Mesothelial cell of epicardium (in vitro differentiated cells): ENCODE data around the gene VPS13A. TPM values are rescaled to one million over a fixed set of nuclear protein-coding genes. Genes with fewer than 3 reads are reported as not detected.
"Not testable (repeated sequence)": the region's sequence is repeated elsewhere in the genome, so short reads cannot be mapped to it uniquely, and the experiment has no call there.

Source experiments
- DNase-seq, 2 experiments: peaks; one replicate each; pipeline ENCODE4 v3.0.0; 2021; ENCODE audit warnings: low spot score in 2 of 2; ENCODE audit not compliant: unreplicated experiment in 2 of 2
- H3K27ac Mint-ChIP-seq: 2 replicates; pipeline ENCODE4 v1.8.0; 2021; ENCODE audit warnings: mixed read lengths
- H3K27me3 Mint-ChIP-seq: 2 replicates; pipeline ENCODE4 v1.8.0; 2021; ENCODE audit warnings: low read depth, mixed read lengths
- H3K36me3 Mint-ChIP-seq: 2 replicates; pipeline ENCODE4 v1.8.0; 2021; ENCODE audit warnings: mixed read lengths
- H3K4me1 Mint-ChIP-seq: 2 replicates; pipeline ENCODE4 v1.8.0; 2021; ENCODE audit warnings: mixed read lengths
- H3K4me3 Mint-ChIP-seq: 2 replicates; pipeline ENCODE4 v1.8.0; 2021; ENCODE audit warnings: mild to moderate bottlenecking, moderate library complexity, mixed read lengths
- H3K9me3 Mint-ChIP-seq: 2 replicates; pipeline ENCODE4 v1.8.0; 2021; ENCODE audit warnings: mixed read lengths
- CTCF ChIP-seq: fragments of 200-600 bp; sonication (generic); IDR thresholded peaks from one replicate; pipeline ENCODE4 v1.5.0; 2021; ENCODE audit warnings: antibody characterized with exemption; ENCODE audit not compliant: unreplicated experiment
- total RNA-seq: library from RNA; stranded (reverse); gene quantifications from 3 replicates; pipeline ENCODE4 v1.2.1, GENCODE V29; 2021

The VPS13A gene
- total RNA-seq, 1 donor from 2014 or later, result 42.1 TPM

GRCh38 chr9:77251050-77251449 lies 73.7 kb downstream of the VPS13A start:
- Mint-ChIP-seq H3K36me3 (peaks cover 22% of the 10 kb centered on the region), H3K27me3 (no peaks in the 10 kb centered on the region), H3K4me3 (no peak overlapping the region), H3K4me1 (no peaks in the 10 kb centered on the region), H3K27ac (peak overlapping the region; percentile 4), H3K9me3 (peaks cover 20% of the 10 kb centered on the region)
- no peak for TF ChIP-seq CTCF
- DNase-seq, result no peak

- Mint-ChIP-seq H3K27me3 (no peaks in the 10 kb centered on the region), H3K4me1 (peaks cover 3% of the 10 kb centered on the region), H3K36me3 (peaks cover 34% of the 10 kb centered on the region), H3K4me3 (no peak overlapping the region), H3K9me3 (peaks cover 28% of the 10 kb centered on the region), H3K27ac (no peak overlapping the region)
- no peak for DNase-seq
- no peak for TF ChIP-seq CTCF
Measured at GRCh38 chr9:77257275-77257674, 79.9 kb downstream of the VPS13A start.

GRCh38 chr9:77261605-77262004 lies 84.3 kb downstream of the VPS13A start:
- H3K4me3 Mint-ChIP-seq, result no peak overlapping the region
- no peak overlapping the region for H3K27ac Mint-ChIP-seq
- H3K9me3 Mint-ChIP-seq, result peaks cover 30% of the 10 kb centered on the region
- no peak for DNase-seq
- H3K4me1 Mint-ChIP-seq, result peaks cover 3% of the 10 kb centered on the region
- no peaks in the 10 kb centered on the region for H3K27me3 Mint-ChIP-seq
- TF ChIP-seq CTCF, result no peak
- peaks cover 42% of the 10 kb centered on the region for H3K36me3 Mint-ChIP-seq

GRCh38 chr9:77267762-77268161 lies 90.4 kb downstream of the VPS13A start:
- Mint-ChIP-seq H3K9me3 (peaks cover 34% of the 10 kb centered on the region), H3K36me3 (peaks cover 44% of the 10 kb centered on the region)
- H3K4me3 Mint-ChIP-seq, DNase-seq, H3K27ac Mint-ChIP-seq, H3K27me3 Mint-ChIP-seq, H3K4me1 Mint-ChIP-seq: not testable (repeated sequence)

GRCh38 chr9:77271023-77271690 lies 93.8 kb downstream of the VPS13A start:
- DNase-seq, result no peak
- Mint-ChIP-seq H3K9me3 (peaks cover 12% of the 10 kb centered on the region), H3K27me3 (no peaks in the 10 kb centered on the region), H3K36me3 (peaks cover 17% of the 10 kb centered on the region), H3K27ac (no peak overlapping the region), H3K4me1 (no peaks in the 10 kb centered on the region), H3K4me3 (no peak overlapping the region)
- no peak for TF ChIP-seq CTCF

GRCh38 chr9:77276799-77277198 lies 99.5 kb downstream of the VPS13A start:
- H3K4me3 Mint-ChIP-seq, result no peak overlapping the region
- no peaks in the 10 kb centered on the region for H3K4me1 Mint-ChIP-seq
- no peaks in the 10 kb centered on the region for H3K27me3 Mint-ChIP-seq
- no peaks in the 10 kb centered on the region for H3K9me3 Mint-ChIP-seq
- DNase-seq, result no peak
- H3K27ac Mint-ChIP-seq, result no peak overlapping the region
- no peak for TF ChIP-seq CTCF
- H3K36me3 Mint-ChIP-seq, result peaks cover 13% of the 10 kb centered on the region
